ENCODE results near the gene LTV1. TPM values are rescaled to one million over a fixed set of nuclear protein-coding genes. Genes with fewer than 3 reads are reported as not detected.
A peak's percentile ranks its signal among the peaks of the same experiment; 100 is the strongest.
"Not testable (repeated sequence)": the region's sequence is repeated elsewhere in the genome, so short reads cannot be mapped to it uniquely, and the experiment has no call there.

LTV1 gene
- total RNA-seq: 17.8 TPM
- polyA plus RNA-seq (ENCODE audit: insufficient read depth, low read depth, low replicate concordance): 15.0 TPM
- long read RNA-seq, donor 1: 0 reads
- long read RNA-seq, donor 2, partial matches to known transcripts: 0 of 3 reads
- long read RNA-seq, donor 2, other reads (novel, unspliced or antisense): 0 of 3 reads
- long read RNA-seq, donor 3, partial matches to known transcripts: 6 of 9 reads
- long read RNA-seq, donor 3, other reads (novel, unspliced or antisense): 0 of 9 reads
- long read RNA-seq, donor 4, partial matches to known transcripts: 0 of 3 reads
- long read RNA-seq, donor 4, other reads (novel, unspliced or antisense): 0 of 3 reads
- long read RNA-seq, donor 5: 0 reads
- long read RNA-seq, donor 6, partial matches to known transcripts: 0 of 3 reads
- long read RNA-seq, donor 6, other reads (novel, unspliced or antisense): 0 of 3 reads
- long read RNA-seq, donor 7, transcript LTV1-201 (11 exons, 1,847 nt): major isoform, 14 of 21 reads
- long read RNA-seq, donor 7, partial matches to known transcripts: 1 of 21 reads
- long read RNA-seq, donor 7, other reads (novel, unspliced or antisense): 6 of 21 reads
- long read RNA-seq, donor 8, partial matches to known transcripts: 0 of 2 reads
- long read RNA-seq, donor 8, other reads (novel, unspliced or antisense): 0 of 2 reads
- long read RNA-seq, donor 9, partial matches to known transcripts: 0 of 1 reads
- long read RNA-seq, donor 9, other reads (novel, unspliced or antisense): 0 of 1 reads
- long read RNA-seq, donor 10, transcript LTV1-201 (11 exons, 1,847 nt): major isoform, 5 of 10 reads
- long read RNA-seq, donor 10, partial matches to known transcripts: 5 of 10 reads
- long read RNA-seq, donor 10, other reads (novel, unspliced or antisense): 0 of 10 reads

GRCh38 chr6:143842902-143843676 lies at the start of gene LTV1:
TSS of gene LTV1 (plus strand) at chr6:143843338. CDS start at chr6:143843478, 140 bp downstream.
- H3K27ac ChIP-seq (ENCODE audit: low read depth in 2 of 2, low read length in 2 of 2): peak within 1 kb of the TSS; percentile 89 to 91
- intact Hi-C loops (cut with DNase I): no loop called here
- FAIRE-seq: peak; percentile 88

GRCh38 chr6:143796551-143796950 lies 46.6 kb upstream of the LTV1 start:
- H3K27ac ChIP-seq (ENCODE audit: low read depth in 2 of 2, low read length in 2 of 2); intact Hi-C loops (cut with DNase I); DNase-seq; H3K36me3 ChIP-seq (ENCODE audit: control insufficient read depth in 2 of 3, insufficient read depth in 3 of 3, low read length in 3 of 3); H3K4me1 ChIP-seq (ENCODE audit: control insufficient read depth in 2 of 3, insufficient read depth in 2 of 3, low read depth in 1 of 3, low read length in 3 of 3); FAIRE-seq; H3K27me3 ChIP-seq (ENCODE audit: control insufficient read depth, insufficient read depth, low read length); H3K4me3 ChIP-seq (ENCODE audit: low read length in 3 of 3); H3K9ac ChIP-seq (ENCODE audit: low read length in 3 of 3); H3K9me3 ChIP-seq (ENCODE audit: control insufficient read depth in 2 of 3, insufficient read depth in 1 of 3, low read length in 3 of 3): not testable (repeated sequence)

More at GRCh38 chr6:143842902-143843676, at the start of gene LTV1:
- Histone ChIP-seq H3K9ac (ENCODE audit: low read length in 3 of 3) (peak within 1 kb of the TSS; percentile 83 to 94 (median 92)), H3K27me3 (ENCODE audit: control insufficient read depth, insufficient read depth, low read length) (no peaks in the 10 kb centered on the region), H3K4me3 (ENCODE audit: low read length in 3 of 3) (peak within 1 kb of the TSS; percentile 84 to 98 (median 95)), H3K36me3 (ENCODE audit: control insufficient read depth in 2 of 3, insufficient read depth in 3 of 3, low read length in 3 of 3) (peaks cover 2 to 26% (median 12%) of the 10 kb centered on the region in 3 donors), H3K4me1 (ENCODE audit: control insufficient read depth in 2 of 3, insufficient read depth in 2 of 3, low read depth in 1 of 3, low read length in 3 of 3) (peaks cover 0 to 6% (median 4%) of the 10 kb centered on the region in 3 donors), H3K9me3 (ENCODE audit: control insufficient read depth in 2 of 3, insufficient read depth in 1 of 3, low read length in 3 of 3) (no peaks in the 10 kb centered on the region)
- DNase-seq: peak; percentile 98 to 99 (median 99)
- no peak for TF ChIP-seq CTCF (IDR thresholded peaks at IDR 0.05; ENCODE audit: borderline replicate concordance, extremely low read depth, insufficient read depth)

GRCh38 chr6:143798487-143798886 lies 44.7 kb upstream of the LTV1 start:
- H3K36me3 ChIP-seq (ENCODE audit: control insufficient read depth in 2 of 3, insufficient read depth in 3 of 3, low read length in 3 of 3); H3K4me3 ChIP-seq (ENCODE audit: low read length in 3 of 3); H3K27me3 ChIP-seq (ENCODE audit: control insufficient read depth, insufficient read depth, low read length); H3K9me3 ChIP-seq (ENCODE audit: control insufficient read depth in 2 of 3, insufficient read depth in 1 of 3, low read length in 3 of 3); H3K27ac ChIP-seq (ENCODE audit: low read depth in 2 of 2, low read length in 2 of 2); H3K9ac ChIP-seq (ENCODE audit: low read length in 3 of 3); H3K4me1 ChIP-seq (ENCODE audit: control insufficient read depth in 2 of 3, insufficient read depth in 2 of 3, low read depth in 1 of 3, low read length in 3 of 3); FAIRE-seq; intact Hi-C loops (cut with DNase I); DNase-seq: not testable (repeated sequence)

GRCh38 chr6:143802833-143803565 lies 40.1 kb upstream of the LTV1 start:
- Histone ChIP-seq H3K27ac (ENCODE audit: low read depth in 2 of 2, low read length in 2 of 2) (no peak overlapping the region), H3K36me3 (ENCODE audit: control insufficient read depth in 2 of 3, insufficient read depth in 3 of 3, low read length in 3 of 3) (peaks cover 0 to 4% (median 3%) of the 10 kb centered on the region in 3 donors), H3K4me3 (ENCODE audit: low read length in 3 of 3) (no peak overlapping the region), H3K27me3 (ENCODE audit: control insufficient read depth, insufficient read depth, low read length) (no peaks in the 10 kb centered on the region), H3K9ac (ENCODE audit: low read length in 3 of 3) (no peak overlapping the region), H3K4me1 (ENCODE audit: control insufficient read depth in 2 of 3, insufficient read depth in 2 of 3, low read depth in 1 of 3, low read length in 3 of 3) (no peaks in the 10 kb centered on the region), H3K9me3 (ENCODE audit: control insufficient read depth in 2 of 3, insufficient read depth in 1 of 3, low read length in 3 of 3) (no peaks in the 10 kb centered on the region)
- no peak for TF ChIP-seq CTCF (IDR thresholded peaks at IDR 0.05; ENCODE audit: borderline replicate concordance, extremely low read depth, insufficient read depth)
- DNase-seq: no peak
- intact Hi-C loops (cut with DNase I): no loop called here
- no peak for FAIRE-seq

All from kidney (tissue), 22 donors.